Mucosa of stomach (tissue), 1 donor: ENCODE data around the gene SPATA6L.

Experiments
- H3K27me3 ChIP-seq: one replicate; pipeline ENCODE4 v1.7.0; 2013; ENCODE audit warnings: mild to moderate bottlenecking, low read length; ENCODE audit not compliant: control insufficient read depth, insufficient read depth
- H3K36me3 ChIP-seq: one replicate; pipeline ENCODE4 v1.7.0; 2013; ENCODE audit warnings: low read length; ENCODE audit not compliant: control insufficient read depth, insufficient read depth
- H3K4me1 ChIP-seq: one replicate; pipeline ENCODE4 v1.7.0; 2013; ENCODE audit warnings: mild to moderate bottlenecking, low read length; ENCODE audit not compliant: control insufficient read depth, insufficient read depth
- H3K4me3 ChIP-seq: one replicate; pipeline ENCODE4 v1.7.0; 2013; ENCODE audit warnings: low read length
- H3K9ac ChIP-seq: one replicate; pipeline ENCODE4 v1.7.0; 2013; ENCODE audit warnings: mild to moderate bottlenecking, low read length, moderate library complexity
- H3K9me3 ChIP-seq: one replicate; pipeline ENCODE4 v1.7.0; 2013; ENCODE audit warnings: mild to moderate bottlenecking, low read length, moderate library complexity; ENCODE audit not compliant: control insufficient read depth
- donor health status: Pancreatic carcinoma.

Gene SPATA6L

DNA sequence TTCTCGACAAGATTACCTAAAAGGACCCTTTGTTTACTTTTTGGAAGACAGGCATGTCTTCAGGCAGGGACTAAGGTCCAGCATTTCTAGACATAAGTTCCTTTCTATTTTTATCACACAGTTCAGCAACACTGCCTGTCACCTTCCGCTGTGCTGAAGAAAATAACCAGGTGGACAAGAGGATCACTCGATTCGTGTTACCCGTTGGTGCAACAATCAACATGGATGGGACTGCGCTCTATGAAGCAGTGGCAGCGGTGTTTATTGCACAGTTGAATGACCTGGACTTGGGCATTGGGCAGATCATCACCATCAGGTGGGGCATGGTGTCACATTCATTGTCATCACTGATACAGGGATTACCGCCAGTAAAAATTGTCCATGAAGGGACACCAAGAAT lies 89.8 kb downstream of the SPATA6L start:
- H3K4me3 ChIP-seq: no peak overlapping the region
- no peak overlapping the region for H3K9ac ChIP-seq
- H3K4me1 ChIP-seq: no peaks in the 10 kb centered on the region
- H3K36me3 ChIP-seq: no peaks in the 10 kb centered on the region
- H3K27me3 ChIP-seq: no peaks in the 10 kb centered on the region
- no peaks in the 10 kb centered on the region for H3K9me3 ChIP-seq

DNA sequence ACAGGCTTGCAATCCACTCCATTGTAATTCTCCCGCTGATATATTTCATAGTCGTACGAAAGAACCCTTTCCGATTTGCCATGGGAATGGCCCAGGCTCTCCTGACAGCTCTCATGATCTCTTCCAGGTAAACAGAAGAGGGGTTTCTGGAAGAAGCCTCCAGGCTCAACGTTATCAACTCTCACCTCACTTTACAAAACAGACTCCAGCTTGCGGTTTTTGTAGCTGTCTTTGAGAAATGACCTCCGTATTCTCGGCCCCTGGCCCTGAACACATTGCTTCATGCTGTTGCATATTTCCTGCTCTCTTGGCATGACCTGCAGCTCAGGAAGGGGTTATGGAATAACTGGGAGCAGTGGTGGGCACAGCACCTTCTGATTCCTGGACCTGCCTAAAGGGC lies 90.3 kb downstream of the SPATA6L start:
- no peaks in the 10 kb centered on the region for H3K27me3 ChIP-seq
- H3K9me3 ChIP-seq: no peaks in the 10 kb centered on the region
- no peaks in the 10 kb centered on the region for H3K36me3 ChIP-seq
- no peak overlapping the region for H3K4me3 ChIP-seq
- H3K4me1 ChIP-seq: no peaks in the 10 kb centered on the region
- H3K9ac ChIP-seq: no peak overlapping the region

DNA sequence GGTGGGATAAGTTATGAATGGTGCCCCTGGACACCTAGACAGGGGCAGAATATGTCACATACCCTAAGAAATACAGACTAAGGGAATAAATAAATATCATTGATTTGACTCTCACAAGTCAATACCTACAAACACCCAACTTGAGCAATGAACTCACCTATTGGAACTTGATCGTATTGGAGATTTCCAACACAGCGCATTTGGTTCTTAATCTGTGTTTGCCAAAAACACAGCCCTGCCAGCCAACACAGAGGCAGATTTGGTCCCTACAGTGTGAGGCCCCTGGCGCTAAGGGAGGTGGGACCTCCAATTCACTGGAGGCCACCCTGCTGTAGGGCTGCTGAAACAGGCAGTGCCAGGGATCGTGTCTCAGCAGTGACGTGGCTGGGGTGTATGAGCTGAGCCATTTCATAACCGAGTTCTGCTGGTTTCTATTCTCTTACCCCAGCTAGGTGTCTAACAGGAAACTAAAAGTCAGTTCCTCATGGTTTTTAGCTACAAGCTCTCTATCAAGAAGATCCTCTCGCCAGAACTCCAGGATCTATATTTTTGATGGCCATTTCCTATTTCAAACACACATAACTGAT lies 91.5 kb downstream of the SPATA6L start:
- H3K9me3 ChIP-seq: no peaks in the 10 kb centered on the region
- no peaks in the 10 kb centered on the region for H3K27me3 ChIP-seq
- H3K4me1 ChIP-seq: no peaks in the 10 kb centered on the region
- no peaks in the 10 kb centered on the region for H3K36me3 ChIP-seq
- no peak overlapping the region for H3K9ac ChIP-seq
- H3K4me3 ChIP-seq: no peak overlapping the region

DNA sequence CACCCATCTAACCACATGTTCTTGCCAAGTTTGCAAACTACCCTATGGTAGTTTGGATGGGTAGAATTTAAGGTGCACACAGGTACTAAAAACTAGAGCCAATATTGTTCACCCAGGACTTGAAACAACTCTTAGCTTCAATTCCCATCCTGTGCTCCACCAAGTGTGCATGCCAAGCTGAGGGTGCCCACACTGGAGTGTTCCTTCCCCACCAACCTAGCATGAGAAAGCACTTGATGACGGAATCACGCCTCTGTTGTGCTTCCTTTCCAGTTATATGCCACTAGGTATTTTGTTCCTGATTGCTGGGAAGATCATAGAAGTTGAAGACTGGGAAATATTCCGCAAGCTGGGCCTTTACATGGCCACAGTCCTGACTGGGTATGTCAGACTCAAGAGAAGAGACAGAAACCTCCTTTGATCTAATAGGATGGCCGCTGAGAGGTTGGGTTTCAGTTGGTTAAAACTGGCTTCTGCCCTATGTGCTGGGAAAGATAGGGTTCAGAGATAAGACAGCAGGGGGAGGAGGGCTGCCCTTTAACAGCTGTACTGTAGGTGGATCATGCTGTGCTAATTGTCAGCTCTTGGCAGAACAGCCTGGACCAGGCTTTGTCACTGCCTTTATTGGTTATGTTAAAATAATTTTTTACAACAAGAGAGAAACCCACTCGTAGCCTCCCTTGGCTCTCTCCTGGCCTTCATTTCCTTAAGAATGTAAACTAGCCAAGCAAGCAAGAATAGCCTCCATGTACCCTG lies 92.5 kb downstream of the SPATA6L start:
- Histone ChIP-seq H3K9me3 (no peaks in the 10 kb centered on the region), H3K27me3 (no peaks in the 10 kb centered on the region), H3K4me1 (no peaks in the 10 kb centered on the region), H3K36me3 (no peaks in the 10 kb centered on the region), H3K4me3 (no peak overlapping the region), H3K9ac (no peak overlapping the region)

DNA sequence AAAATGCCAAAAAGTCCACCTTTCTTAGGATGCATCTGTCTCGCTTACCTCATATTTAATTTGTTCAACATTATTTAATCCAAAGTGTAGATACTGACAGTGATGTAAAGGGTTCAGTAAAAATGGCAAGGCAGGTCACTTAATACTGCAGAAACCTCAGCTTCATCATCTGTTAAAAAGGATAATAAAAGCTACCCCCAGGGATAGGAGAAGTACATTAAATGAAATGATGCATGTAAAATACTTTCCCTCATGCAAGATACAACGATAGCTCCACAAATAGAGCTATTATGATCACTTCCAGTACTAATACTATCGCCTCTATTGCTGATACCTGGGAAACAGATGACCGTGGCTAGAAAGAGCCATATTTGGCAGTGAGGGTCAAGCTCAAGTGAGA lies 93.1 kb downstream of the SPATA6L start:
- no peaks in the 10 kb centered on the region for H3K9me3 ChIP-seq
- H3K4me3 ChIP-seq: no peak overlapping the region
- H3K4me1 ChIP-seq: no peaks in the 10 kb centered on the region
- H3K9ac ChIP-seq: no peak overlapping the region
- no peaks in the 10 kb centered on the region for H3K36me3 ChIP-seq
- no peaks in the 10 kb centered on the region for H3K27me3 ChIP-seq

DNA sequence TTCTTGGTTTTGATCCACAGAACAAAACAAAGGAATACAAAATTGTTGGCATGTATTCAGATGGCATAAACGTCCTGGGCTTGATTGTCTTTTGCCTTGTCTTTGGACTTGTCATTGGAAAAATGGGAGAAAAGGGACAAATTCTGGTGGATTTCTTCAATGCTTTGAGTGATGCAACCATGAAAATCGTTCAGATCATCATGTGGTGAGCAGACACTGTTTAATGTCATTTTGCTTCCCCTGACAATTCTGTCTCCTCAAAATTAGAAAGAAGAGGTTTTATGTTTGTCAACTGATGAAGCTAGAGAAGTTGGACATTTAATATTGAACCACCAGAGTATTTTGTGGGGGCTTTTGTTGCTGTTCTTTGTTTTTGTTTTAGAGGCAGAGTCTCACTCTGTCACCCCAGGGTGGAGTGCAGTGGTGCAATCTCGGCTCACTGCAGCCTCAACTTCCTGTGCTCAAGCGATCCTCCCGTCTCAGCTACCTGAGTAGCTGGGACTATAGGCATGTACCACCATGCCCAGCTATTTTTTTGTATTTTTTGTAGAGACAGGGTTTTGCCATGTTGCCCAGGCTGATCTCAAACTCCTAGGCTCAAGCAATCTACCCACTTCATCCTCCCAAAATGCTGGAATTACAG lies 94.0 kb downstream of the SPATA6L start:
- Histone ChIP-seq H3K4me1 (no peaks in the 10 kb centered on the region), H3K9me3 (no peaks in the 10 kb centered on the region), H3K27me3 (no peaks in the 10 kb centered on the region), H3K36me3 (no peaks in the 10 kb centered on the region), H3K9ac (no peak overlapping the region), H3K4me3 (no peak overlapping the region)

DNA sequence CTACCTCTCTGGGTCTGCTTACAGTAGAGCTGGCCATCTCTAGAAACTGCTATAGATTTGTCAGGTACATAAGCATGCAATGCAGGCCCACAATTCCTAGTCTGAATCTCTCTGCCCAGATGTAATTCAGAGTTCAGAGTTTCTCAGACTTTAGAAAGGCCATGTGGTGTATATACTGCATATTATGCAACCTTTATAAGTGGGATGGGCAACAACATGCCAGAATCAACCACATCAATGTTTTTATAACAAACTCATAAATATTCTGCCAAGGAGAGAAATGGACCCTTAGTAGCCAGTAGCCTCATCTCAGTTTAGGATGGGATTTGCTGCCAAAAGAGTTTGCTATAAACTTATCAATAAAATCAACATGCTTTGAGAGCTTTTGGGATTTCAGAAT lies 97.2 kb downstream of the SPATA6L start:
- no peaks in the 10 kb centered on the region for H3K27me3 ChIP-seq
- no peaks in the 10 kb centered on the region for H3K9me3 ChIP-seq
- no peak overlapping the region for H3K4me3 ChIP-seq
- H3K4me1 ChIP-seq: no peaks in the 10 kb centered on the region
- no peak overlapping the region for H3K9ac ChIP-seq
- no peaks in the 10 kb centered on the region for H3K36me3 ChIP-seq

DNA sequence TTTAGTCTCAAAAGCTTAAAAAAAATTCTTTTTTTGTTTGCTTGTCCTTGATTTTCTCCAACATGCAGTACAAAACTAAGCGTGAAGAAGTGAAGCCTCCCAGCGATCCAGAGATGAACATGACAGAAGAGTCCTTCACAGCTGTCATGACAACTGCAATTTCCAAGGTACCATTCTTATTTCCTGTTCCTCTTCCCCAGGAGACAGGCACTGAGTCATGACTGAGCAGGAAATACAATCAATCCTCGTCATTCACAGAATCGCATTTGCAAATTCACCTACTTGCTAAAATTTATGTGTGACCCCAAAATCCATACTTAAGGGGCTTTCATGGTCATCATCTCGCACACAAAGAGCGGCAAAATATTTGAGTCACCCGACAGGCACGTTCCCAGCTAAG lies 98.7 kb downstream of the SPATA6L start:
- no peaks in the 10 kb centered on the region for H3K27me3 ChIP-seq

DNA sequence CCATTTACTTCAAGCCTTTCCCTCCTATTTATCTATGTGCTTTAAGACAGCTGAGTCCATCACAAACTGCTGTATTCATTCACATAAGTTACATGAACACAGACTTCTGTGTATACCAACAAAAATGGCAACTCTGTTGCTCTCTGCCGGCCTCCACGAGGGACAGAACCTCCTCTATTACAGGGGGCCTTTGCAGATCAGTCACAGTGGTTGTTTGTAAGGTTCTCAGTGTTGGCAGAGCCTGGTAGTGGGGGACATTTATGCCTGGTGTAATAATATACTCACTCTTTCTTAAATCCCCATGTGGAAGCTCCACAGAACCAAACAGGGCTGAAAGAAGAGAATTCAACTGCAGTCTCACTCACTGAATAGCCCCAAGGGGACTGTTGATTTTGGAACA lies 99.5 kb downstream of the SPATA6L start:
- Histone ChIP-seq H3K9me3 (no peaks in the 10 kb centered on the region), H3K4me1 (no peaks in the 10 kb centered on the region), H3K9ac (no peak overlapping the region), H3K36me3 (no peaks in the 10 kb centered on the region), H3K4me3 (no peak overlapping the region), H3K27me3 (no peaks in the 10 kb centered on the region)

More for the DNA sequence above, 98.7 kb downstream of the SPATA6L start:
- Histone ChIP-seq H3K36me3 (no peaks in the 10 kb centered on the region), H3K4me1 (no peaks in the 10 kb centered on the region), H3K9me3 (no peaks in the 10 kb centered on the region), H3K9ac (no peak overlapping the region), H3K4me3 (no peak overlapping the region)

DNA sequence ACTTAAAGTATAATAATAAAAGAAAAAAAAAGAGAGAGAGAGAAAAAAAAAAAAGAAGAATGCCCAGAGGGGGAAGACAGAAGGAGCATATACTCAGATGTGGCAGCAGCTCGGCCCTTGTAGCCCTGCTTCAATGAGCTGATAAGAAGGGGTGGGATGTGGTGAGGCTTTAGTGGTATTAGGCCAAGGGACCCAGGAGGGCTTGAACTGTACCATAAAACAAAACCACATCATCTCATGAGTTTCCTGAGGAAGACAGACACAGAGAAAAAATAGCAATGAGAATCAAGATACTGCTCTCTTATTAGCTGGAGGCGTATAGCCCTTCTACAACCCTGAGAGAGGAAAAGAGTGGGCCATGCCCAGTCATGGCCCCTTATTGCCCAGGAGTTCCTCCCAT lies 103.2 kb downstream of the SPATA6L start:
- H3K4me1 ChIP-seq: no peaks in the 10 kb centered on the region
- H3K27me3 ChIP-seq: no peaks in the 10 kb centered on the region
- H3K36me3 ChIP-seq: no peaks in the 10 kb centered on the region
- no peak overlapping the region for H3K9ac ChIP-seq
- no peaks in the 10 kb centered on the region for H3K9me3 ChIP-seq
- H3K4me3 ChIP-seq: no peak overlapping the region

DNA sequence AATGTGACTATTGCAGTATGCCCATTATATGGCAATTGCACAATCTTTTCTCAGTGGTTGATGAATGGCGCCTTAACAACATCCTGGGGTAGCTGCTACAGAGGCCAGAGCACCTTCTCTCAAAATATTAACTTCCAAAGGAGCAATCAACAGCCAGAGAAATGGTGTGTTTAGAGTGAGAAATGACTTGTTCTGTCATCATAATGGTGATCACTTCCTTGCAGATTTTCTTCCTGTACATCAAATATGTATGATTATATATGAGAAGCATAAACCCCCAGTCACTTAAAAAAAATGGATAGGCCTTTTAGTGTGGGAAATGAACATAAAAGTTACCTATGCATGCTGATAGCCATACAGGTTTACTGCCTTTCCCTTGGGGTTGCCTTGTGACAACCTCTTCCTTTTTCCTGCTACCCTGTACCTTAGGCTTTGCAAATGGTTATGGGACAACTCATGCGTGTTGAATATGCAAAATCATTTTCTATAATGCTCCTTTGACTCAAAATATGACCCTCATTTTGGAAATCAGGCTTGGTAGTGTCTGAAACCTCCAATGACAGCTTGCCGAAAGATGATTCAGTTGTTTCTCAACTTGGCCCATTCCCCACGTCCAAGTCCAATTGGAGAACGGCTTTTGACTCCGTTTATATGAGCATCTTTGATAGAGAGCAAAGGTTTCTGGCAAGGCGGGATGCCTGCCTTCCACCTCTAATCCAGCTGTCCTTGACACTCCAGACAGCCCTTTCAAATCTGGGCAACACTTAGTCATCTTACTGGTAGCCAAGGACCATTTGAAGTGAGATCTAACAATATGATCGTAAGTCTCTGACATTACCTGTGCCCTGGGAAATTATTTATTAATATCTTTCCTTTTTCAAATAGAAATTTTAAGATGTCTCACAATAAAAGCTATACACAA lies 106.8 kb downstream of the SPATA6L start:
- Histone ChIP-seq H3K4me1 (no peaks in the 10 kb centered on the region), H3K9ac (no peak overlapping the region), H3K27me3 (no peaks in the 10 kb centered on the region), H3K4me3 (no peak overlapping the region), H3K36me3 (no peaks in the 10 kb centered on the region), H3K9me3 (no peaks in the 10 kb centered on the region)
